K562 (cell line): Measurements from ENCODE around the gene TTLL9. TPM values are rescaled to one million over a fixed set of nuclear protein-coding genes. Genes with fewer than 3 reads are reported as not detected.

Experiments used
- ATAC-seq: fragments of 200-7000 bp; cut with Tn5 transposase; 3 replicates; pipeline ENCODE4 v1.9.1; 2020; ENCODE audit warnings: moderate library complexity
- BruUV-seq: library from RNA; stranded (reverse); fragments of 400-500 nt; replicated peaks from 2 replicates; lab custom pipeline; 2021; lab: Mats Ljungman, UMichigan
- CTCF ChIA-PET: fragments of 300-600 bp; formaldehyde crosslinking; extraction: SDS; loops from one replicate; lab custom pipeline; 2021; ENCODE audit warnings: low intra/inter-chr PET ratio; lab: Yijun Ruan, JAX
- POLR2A ChIA-PET: fragments of 300-600, 350-650 bp; sonication (Branson Sonifier 250); formaldehyde crosslinking; extraction: SDS; loops from one replicate; lab custom pipeline; 2021; ENCODE audit warnings: antibody characterized with exemption, inconsistent platforms; lab: Yijun Ruan, JAX
- DNase-seq, 4 experiments: peaks; one replicate each; pipeline versions ENCODE4 v3.0.0 to v3.0.0-alpha.2; 2011 to 2018; ENCODE audit warnings: low spot score in 3 of 4, mixed read lengths in 3 of 4; ENCODE audit errors: extremely low read depth in 1 of 4
- FAIRE-seq: peaks from 2 replicates; lab custom pipeline; 2011; peaks lifted over from hg19 to GRCh38; lab: Jason Lieb, UNC
- H2AFZ ChIP-seq: 2 replicates; pipeline ENCODE4 v1.6.0; 2011; ENCODE audit warnings: low read depth, low read length, control low read depth, inconsistent platforms
- H3K27ac ChIP-seq: fragments of 200-600 bp; 3 replicates; pipeline ENCODE4 v1.8.0; 2011; ENCODE audit warnings: low read depth, mild to moderate bottlenecking, control low read depth, inconsistent platforms, low read length, moderate library complexity, mixed read lengths; ENCODE audit errors: extremely low read depth
- H3K27me3 ChIP-seq, 2 experiments: fragments of 300-600 bp in 1 of 2; 2 replicates in 1 of 2; 3 replicates in 1 of 2; pipeline versions ENCODE4 v1.6.0 to v1.8.0; 2011; ENCODE audit warnings: inconsistent platforms in 2 of 2, low read length in 2 of 2, mild to moderate bottlenecking in 1 of 2, mixed read lengths in 1 of 2, moderate library complexity in 1 of 2; ENCODE audit not compliant: control insufficient read depth in 2 of 2, insufficient read depth in 2 of 2
- H3K36me3 ChIP-seq: fragments of 300-600 bp; 3 replicates; pipeline ENCODE4 v1.8.0; 2011; ENCODE audit warnings: mild to moderate bottlenecking, low read length, inconsistent platforms; ENCODE audit not compliant: control insufficient read depth, insufficient read depth
- H3K4me1 ChIP-seq, 2 experiments: fragments of 200-600 bp in 1 of 2; replicated peaks in 1 of 2; 2 replicates in 1 of 2; 3 replicates in 1 of 2; pipeline versions ENCODE4 v1.5.1 to v1.8.0; 2011; ENCODE audit warnings: inconsistent platforms in 2 of 2, low read length in 2 of 2, mild to moderate bottlenecking in 1 of 2, mixed read lengths in 1 of 2, moderate library complexity in 1 of 2; ENCODE audit not compliant: control insufficient read depth in 2 of 2, insufficient read depth in 2 of 2
- H3K4me2 ChIP-seq: 2 replicates; pipeline ENCODE4 v1.6.1; 2011; ENCODE audit warnings: low read length, control low read depth, inconsistent platforms, mixed read lengths; ENCODE audit not compliant: insufficient read depth
- H3K4me3 ChIP-seq: fragments of 200-600 bp; sonication (generic), shearing (Covaris generic); 2 replicates; pipeline ENCODE4 v1.5.1; 2016; ENCODE audit warnings: control low read depth, inconsistent platforms
- H3K79me2 ChIP-seq: fragments of 200-600 bp; 3 replicates; pipeline ENCODE4 v1.8.0; 2011; ENCODE audit warnings: low read length, inconsistent platforms; ENCODE audit not compliant: control insufficient read depth, insufficient read depth
- H3K9ac ChIP-seq, 2 experiments: 2 replicates each; pipeline versions ENCODE4 v1.6.0 to v1.6.1; 2011; ENCODE audit warnings: low read depth in 2 of 2, low read length in 2 of 2, control low read depth in 1 of 2, inconsistent platforms in 1 of 2, mild to moderate bottlenecking in 1 of 2, mixed read lengths in 1 of 2; ENCODE audit not compliant: insufficient read depth in 1 of 2
- H3K9me1 ChIP-seq: one replicate; pipeline ENCODE4 v1.6.0; 2011; ENCODE audit warnings: inconsistent platforms, mild to moderate bottlenecking, low read length, moderate library complexity; ENCODE audit not compliant: control insufficient read depth, insufficient read depth
- H3K9me3 ChIP-seq: replicated peaks from 2 replicates; pipeline ENCODE4 v1.5.1; 2011; ENCODE audit warnings: low read depth, low read length, inconsistent platforms; ENCODE audit not compliant: control insufficient read depth, insufficient read depth
- H4K20me1 ChIP-seq: replicated peaks from 2 replicates; pipeline ENCODE4 v1.6.1; 2011; ENCODE audit warnings: low read length, inconsistent platforms, mixed read lengths; ENCODE audit not compliant: control insufficient read depth, insufficient read depth
- ARID2 ChIP-seq: fragments of 450-650 bp; IDR thresholded peaks from 2 replicates; pipeline ENCODE4 v1.6.1; 2017; ENCODE audit warnings: antibody characterized with exemption, mild to moderate bottlenecking
- BCL6 ChIP-seq: fragments of 250-450 bp; sonication (Bioruptor Pico); IDR thresholded peaks from 2 replicates; pipeline ENCODE4 v1.4.0; 2020
- BRCA1 ChIP-seq, 2 experiments: fragments of 450-650 bp in 1 of 2; sonication (generic) in 1 of 2; formaldehyde crosslinking in 1 of 2; IDR thresholded peaks; 2 replicates each; pipeline versions ENCODE4 v1.5.0 to v1.6.1; 2017 to 2020; ENCODE audit warnings: mild to moderate bottlenecking in 1 of 2, missing genetic modification reagents in 1 of 2
- CAMTA2 ChIP-seq: fragments of 250-450 bp; sonication (Bioruptor Pico); conservative IDR thresholded peaks from 2 replicates; pipeline ENCODE4 v1.5.1; 2022
- CBX1 ChIP-seq: sonication (generic); IDR thresholded peaks from 2 replicates; pipeline ENCODE4 v1.6.1; 2016; ENCODE audit warnings: antibody characterized with exemption, low read depth, mild to moderate bottlenecking
- CTBP1 ChIP-seq: fragments of 450-650 bp; IDR thresholded peaks from 2 replicates; pipeline ENCODE4 v1.6.1; 2016; ENCODE audit warnings: borderline replicate concordance
- DMBX1 ChIP-seq: fragments of 250-450 bp; sonication (Bioruptor Pico); IDR thresholded peaks from 2 replicates; pipeline ENCODE4 v1.8.0; 2022; ENCODE audit warnings: inconsistent platforms, mild to moderate bottlenecking, moderate library complexity, borderline replicate concordance
- GATAD2B ChIP-seq: fragments of 450-650 bp; IDR thresholded peaks from 2 replicates; pipeline ENCODE4 v1.6.1; 2017; ENCODE audit warnings: mild to moderate bottlenecking, borderline replicate concordance
- KDM1A ChIP-seq, 2 experiments: fragments of 450-650 bp; IDR thresholded peaks; 2 replicates each; pipeline ENCODE4 v1.6.1; 2016; ENCODE audit warnings: mild to moderate bottlenecking in 2 of 2
- MCM7 ChIP-seq, 2 experiments: fragments of 450-650 bp; IDR thresholded peaks; 2 replicates each; pipeline ENCODE4 v1.6.1; 2016 to 2018
- MEIS2 ChIP-seq: fragments of 450-650 bp; IDR thresholded peaks from 2 replicates; pipeline ENCODE4 v1.6.1; 2014; ENCODE audit warnings: mild to moderate bottlenecking; ENCODE audit not compliant: partially characterized antibody
- MYC ChIP-seq, 2 experiments: fragments of 250-450 bp in 1 of 2; sonication (Bioruptor Pico) in 1 of 2; IDR thresholded peaks; 2 replicates each; pipeline versions ENCODE4 v1.5.1 to v1.6.1; 2012 to 2021; ENCODE audit warnings: low read depth in 2 of 2, borderline replicate concordance in 1 of 2, improper control_type of control experiment in 1 of 2, low read length in 1 of 2, mild to moderate bottlenecking in 1 of 2, moderate library complexity in 1 of 2
- SRSF7 ChIP-seq: fragments of 200-400 bp; formaldehyde crosslinking; optimal IDR thresholded peaks from 2 replicates; pipeline ENCODE3; 2017; ENCODE audit warnings: mild to moderate bottlenecking, low read depth, low read length
- ZC3H4 ChIP-seq: sonication (generic); formaldehyde crosslinking; IDR thresholded peaks from 2 replicates; pipeline ENCODE4 v1.9.0; 2021; ENCODE audit warnings: missing genetic modification reagents, borderline replicate concordance
- ZNF778 ChIP-seq: fragments of 450-650 bp; formaldehyde crosslinking; IDR thresholded peaks from 2 replicates; pipeline ENCODE4 v1.4.0; 2020; ENCODE audit warnings: mild to moderate bottlenecking, moderate library complexity
- WGBS: fragments of 100-300 bp; shearing (Covaris generic); methylation state at CpG from one replicate; pipeline ENCODE4 v1.1.6; 2016; ENCODE audit warnings: low coverage, mixed read lengths; ENCODE audit not compliant: insufficient coverage; ENCODE audit errors: missing lambda C conversion rate; 5-methylcytosine and 5-hydroxymethylcytosine counted together
- in situ Hi-C: fragments of 300-500 bp; cut with MboI; formaldehyde crosslinking; loops from 4 replicates; pipeline ENCODE4 v1.15.0; 2018; ENCODE audit warnings: inconsistent platforms, mixed read lengths
- intact Hi-C: fragments of 100-400 bp; cut with micrococcal nuclease; formaldehyde crosslinking; loops from 2 replicates; pipeline ENCODE4 v1.14.2; 2022
- polyA plus RNA-seq, 8 experiments: library from polyadenylated mRNA; depleted of rRNA in 4 of 8; stranded (reverse) in 5 of 8; unstranded in 3 of 8; fragments of >200 nt; fragmentation: Nextera tagmentation in 2 of 8; fragmentation: Illumina TruSeq in 1 of 8; extraction: Ambion mirVana in 2 of 8; extraction: Trizol in 1 of 8; gene quantifications; 2 replicates each; pipeline versions ENCODE4 v1.2.1 to v1.2.3, GENCODE V29; 2011 to 2014; ENCODE audit warnings: inconsistent platforms in 1 of 8, missing spikeins in 1 of 8
- total RNA-seq, 7 experiments: library from RNA; depleted of rRNA in 6 of 7; stranded (reverse); fragments of >200 nt in 6 of 7; fragmentation: Illumina TruSeq in 2 of 7; extraction: Trizol in 2 of 7; gene quantifications; 2 replicates each; pipeline versions ENCODE4 v1.2.1 to v1.2.3, GENCODE V29; 2011 to 2021; ENCODE audit warnings: low replicate concordance in 1 of 7
- TF ChIP-seq, protein P1 (sequence below): fragments of 250-450 bp; sonication (Bioruptor Pico); IDR thresholded peaks from 2 replicates; pipeline ENCODE4 v1.8.0; 2022; ENCODE audit warnings: moderate library complexity, mild to moderate bottlenecking, inconsistent platforms

TTLL9 gene
- total and polyA plus RNA-seq, 9 of the 15 experiments (the other 6 are each of a cell fraction or from before 2014, with no cell fraction given): 0.06 to 0.07 TPM; not detected in 7

DNA sequence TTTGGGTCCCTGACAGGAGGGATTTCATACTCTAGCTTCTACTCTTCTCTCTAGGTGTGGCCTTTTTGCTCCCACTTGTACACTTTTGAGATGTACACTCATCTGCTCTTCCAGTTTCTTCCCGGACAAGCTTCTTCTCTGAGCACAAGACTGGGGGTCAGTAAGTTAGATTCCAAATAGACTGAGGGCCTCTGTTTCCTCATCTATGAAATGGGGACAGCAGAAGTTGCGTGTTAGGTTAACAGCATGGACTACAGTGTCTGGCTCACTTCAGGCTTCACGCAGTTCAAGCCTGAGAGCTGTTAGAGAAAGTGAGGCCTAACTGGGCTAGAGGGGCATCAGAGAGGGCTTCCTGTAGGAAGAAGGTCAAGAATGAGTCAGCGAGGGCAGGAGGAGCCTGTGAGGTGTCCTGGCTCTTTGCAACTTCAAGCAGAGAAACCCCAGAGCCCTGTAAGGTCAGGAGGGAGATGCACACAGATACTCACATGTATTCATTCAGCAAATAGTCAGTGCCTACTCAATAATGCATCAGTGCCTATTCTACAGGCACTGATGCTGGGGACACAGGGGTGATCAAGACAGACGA is 118.1 kb downstream of the TTLL9 start (continued):
- no peak for TF ChIP-seq BCL6 (CRISPR knock-in tag)

DNA sequence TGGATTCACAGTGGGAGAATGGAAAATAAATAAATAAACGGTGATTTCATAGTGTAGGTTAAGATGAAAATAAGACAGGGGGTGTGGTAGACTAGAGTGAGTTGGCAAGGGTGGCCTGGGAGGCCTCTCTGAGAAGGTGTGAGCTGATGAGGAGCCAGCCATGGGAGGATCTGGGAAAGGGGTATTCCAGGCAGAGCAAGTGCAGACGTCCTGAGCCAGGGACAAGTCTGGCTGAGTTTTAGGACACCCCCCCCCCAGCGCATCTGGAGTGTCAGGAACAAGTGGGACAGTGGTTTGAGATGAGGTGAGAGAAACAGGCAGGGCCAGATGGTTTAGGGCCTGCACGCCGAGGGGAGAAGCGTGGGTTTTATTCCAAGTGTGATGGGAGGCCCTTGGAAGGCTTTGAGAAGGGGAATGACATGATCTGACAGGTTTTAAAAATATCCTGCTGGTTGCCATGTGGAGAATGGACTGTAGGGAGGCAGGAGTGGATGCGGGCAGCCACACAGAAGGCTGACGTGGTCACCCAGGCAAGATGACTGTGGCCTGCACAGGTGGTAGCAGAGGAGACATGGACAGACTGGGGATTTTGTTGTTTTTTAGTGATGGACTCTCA is 118.7 kb downstream of the TTLL9 start:
- POLR2A ChIA-PET: no interaction called here
- CTCF ChIA-PET: no interaction called here
- WGBS: 6% methylated on average over 8 of the region's 8 CpGs
- DNase-seq: no peak
- Histone ChIP-seq H3K4me3 (no peak overlapping the region), H3K9me3 (no peaks in the 10 kb centered on the region), H2AFZ (no peak overlapping the region), H3K9ac (no peak overlapping the region), H3K27me3 (peaks cover 2 to 37% of the 10 kb centered on the region in 2 experiments; a peak in 3 of 5 replicates), H3K4me2 (no peak overlapping the region), H3K4me1 (no peaks in the 10 kb centered on the region; a peak in 1 of 5 replicates), H3K27ac (no peak overlapping the region), H3K36me3 (no peaks in the 10 kb centered on the region), H4K20me1 (no peaks in the 10 kb centered on the region; the same call in none of the 2 replicates), H3K9me1 (no peaks in the 10 kb centered on the region)
- in situ Hi-C loops: no loop called here
- ATAC-seq: no peak
- no TSS peak for BruUV-seq
- intact Hi-C loops: no loop called here
- TF ChIP-seq MCM7 (IDR thresholded peaks at IDR 0.05) (no peak), BRCA1 (IDR thresholded peaks at IDR 0.05) (no peak), BRCA1 (CRISPR knock-in tag; IDR thresholded peaks at IDR 0.05) (no peak), MYC (IDR thresholded peaks at IDR 0.05; ENCODE audit: low read depth, low read length) (no peak), MYC (CRISPR knock-in tag; IDR thresholded peaks at IDR 0.05; ENCODE audit: borderline replicate concordance, low read depth) (no peak), DMBX1 (CRISPR knock-in tag) (no peak), GATAD2B (no peak), CTBP1 (no peak), ARID2 (no peak), CAMTA2 (no peak), SRSF7 (no peak), ZNF778 (CRISPR knock-in tag) (no peak), CBX1 (no peak), KDM1A (IDR thresholded peaks at IDR 0.05) (no peak), MEIS2 (no peak), ZC3H4 (CRISPR knock-in tag) (no peak)
- TF ChIP-seq, protein P1, sequence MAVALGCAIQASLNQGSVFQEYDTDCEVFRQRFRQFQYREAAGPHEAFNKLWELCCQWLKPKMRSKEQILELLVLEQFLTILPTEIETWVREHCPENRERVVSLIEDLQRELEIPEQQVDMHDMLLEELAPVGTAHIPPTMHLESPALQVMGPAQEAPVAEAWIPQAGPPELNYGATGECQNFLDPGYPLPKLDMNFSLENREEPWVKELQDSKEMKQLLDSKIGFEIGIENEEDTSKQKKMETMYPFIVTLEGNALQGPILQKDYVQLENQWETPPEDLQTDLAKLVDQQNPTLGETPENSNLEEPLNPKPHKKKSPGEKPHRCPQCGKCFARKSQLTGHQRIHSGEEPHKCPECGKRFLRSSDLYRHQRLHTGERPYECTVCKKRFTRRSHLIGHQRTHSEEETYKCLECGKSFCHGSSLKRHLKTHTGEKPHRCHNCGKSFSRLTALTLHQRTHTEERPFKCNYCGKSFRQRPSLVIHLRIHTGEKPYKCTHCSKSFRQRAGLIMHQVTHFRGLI (CRISPR knock-in tag): no peak
- TF ChIP-seq, all 486 proteins: peak for 0
- no peaks in the 10 kb centered on the region for H3K79me2 ChIP-seq
- no peak for FAIRE-seq
